Femur (tissue), 1 donor: Measurements from ENCODE around the gene PLA2G15.

Experiments used
- DNase-seq: peaks from one replicate; pipeline ENCODE4 v3.0.0-alpha.2; 2017

Gene PLA2G15

DNA sequence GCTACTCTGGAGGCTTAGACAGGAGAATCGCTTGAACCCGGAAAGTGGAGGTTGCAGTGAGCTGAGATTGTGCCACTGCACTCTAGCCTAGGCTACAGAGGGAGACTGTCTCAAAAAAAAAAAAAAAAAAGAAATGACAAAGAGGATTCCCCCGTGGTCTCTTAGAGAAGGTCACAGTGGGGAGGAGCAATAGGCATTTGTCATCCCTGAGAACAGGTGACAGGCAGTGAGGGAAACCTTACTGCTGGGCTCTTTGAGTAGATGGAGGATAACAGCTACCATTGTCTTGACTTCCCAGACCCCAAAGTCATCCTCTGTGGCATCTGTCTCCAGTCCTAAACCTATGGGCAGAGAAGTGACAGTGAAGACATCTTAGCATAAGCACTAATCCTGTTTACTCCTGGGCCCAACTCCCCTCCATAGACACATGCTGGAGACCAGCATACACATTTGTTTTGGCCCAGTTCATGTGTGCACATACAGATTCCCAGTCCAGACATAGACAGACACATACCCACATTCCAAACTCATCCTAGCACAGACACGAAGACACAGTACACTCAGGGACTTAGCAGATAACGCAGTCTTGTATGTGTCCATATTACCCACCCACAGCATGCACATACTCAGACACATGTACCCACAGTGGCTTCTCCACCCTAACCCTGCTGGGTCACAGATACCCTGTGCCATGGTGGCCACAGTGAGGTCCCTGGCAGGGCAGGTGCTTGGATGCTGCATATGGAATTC is 11.9 kb upstream of the PLA2G15 start:
- no peak for DNase-seq

DNA sequence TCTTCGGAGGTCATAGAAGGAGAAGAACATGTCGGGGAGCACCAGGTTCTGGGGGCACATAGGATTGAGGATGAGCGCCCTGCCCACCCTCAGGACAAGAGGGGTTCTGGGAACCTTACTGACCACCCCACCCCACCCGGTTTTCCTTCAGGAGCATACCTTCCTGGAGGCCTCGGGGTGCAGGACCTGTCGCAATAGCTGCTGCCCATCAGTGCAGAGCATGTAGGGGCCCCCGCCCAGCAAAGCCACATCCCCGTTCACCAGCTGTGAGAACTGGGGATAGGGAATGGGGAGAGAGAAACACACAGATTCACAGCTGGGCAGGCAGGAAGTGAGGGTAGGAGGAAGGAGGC is 11.4 kb upstream of the PLA2G15 start:
- DNase-seq: no peak

GRCh38 chr16:68234188-68235107 is 10.7 kb upstream of the PLA2G15 start:
- no peak for DNase-seq

- peak; percentile 57 for DNase-seq
Measured at GRCh38 chr16:68235108-68235886, 9.9 kb upstream of the PLA2G15 start.

GRCh38 chr16:68235887-68236136 is 9.4 kb upstream of the PLA2G15 start, which contains the start of gene ESRP2:
Gene ESRP2 (minus strand): TSS chr16:68236127. CDS start chr16:68236045, 82 bp downstream.
- DNase-seq: no peak

- DNase-seq: peak; percentile 54
Measured at GRCh38 chr16:68236137-68236825, 8.9 kb upstream of the PLA2G15 start.

DNA sequence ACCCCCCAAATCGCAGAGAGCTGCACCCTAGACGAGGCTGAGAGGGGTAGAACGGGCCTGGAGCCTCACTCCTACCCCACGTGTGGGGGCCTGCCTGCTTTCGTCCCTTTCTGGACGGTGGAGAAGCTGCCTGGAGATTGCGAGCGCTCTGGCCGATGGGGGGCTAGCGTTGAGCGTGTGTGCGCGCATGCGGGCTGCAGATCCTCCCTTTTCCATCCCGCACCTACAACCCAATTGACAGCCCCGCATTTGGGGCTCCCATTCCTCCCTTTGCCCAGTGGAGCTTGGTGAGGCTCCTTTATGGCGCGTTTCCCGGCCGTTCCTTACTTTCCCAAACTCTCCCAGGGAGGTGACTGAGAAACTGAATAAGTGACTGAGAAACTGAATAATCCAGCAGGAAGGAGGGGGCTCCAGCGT is 8.3 kb upstream of the PLA2G15 start:
- DNase-seq: no peak

GRCh38 chr16:68237243-68238028 is 7.7 kb upstream of the PLA2G15 start:
- peak; percentile 98 for DNase-seq

GRCh38 chr16:68238029-68238345 is 7.2 kb upstream of the PLA2G15 start:
- no peak for DNase-seq

DNA sequence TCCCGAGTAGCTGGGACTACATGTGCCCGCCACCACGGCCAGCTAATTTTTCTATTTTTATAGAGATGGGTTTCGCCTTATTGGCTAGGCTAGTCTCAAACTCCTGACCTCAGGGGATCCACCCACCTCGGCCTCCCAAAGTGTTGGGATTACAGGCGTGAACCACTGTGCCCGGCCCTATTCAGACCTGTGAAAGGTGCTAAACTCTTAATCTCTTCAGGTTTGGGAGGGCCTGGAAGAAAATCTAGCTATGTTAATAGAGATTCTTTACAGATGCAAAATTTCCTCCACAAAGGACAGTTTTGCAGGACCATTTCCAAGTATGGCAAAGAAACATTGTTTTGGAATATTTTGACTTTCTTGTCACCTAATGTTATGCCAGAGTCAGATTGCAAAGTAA is 3.1 kb upstream of the PLA2G15 start:
- DNase-seq: no peak

GRCh38 chr16:68242926-68243858 is 2.0 kb upstream of the PLA2G15 start:
- peak; percentile 16 for DNase-seq

GRCh38 chr16:68244481-68244902 is 681 bp upstream of the PLA2G15 start:
- DNase-seq: no peak

- DNase-seq: no peak
Measured at GRCh38 chr16:68246121-68246520, 948 bp downstream of the PLA2G15 start.

GRCh38 chr16:68246666-68247065 is 1.5 kb downstream of the PLA2G15 start:
- no peak for DNase-seq

GRCh38 chr16:68247400-68247799 is 2.2 kb downstream of the PLA2G15 start:
- DNase-seq: no peak

DNA sequence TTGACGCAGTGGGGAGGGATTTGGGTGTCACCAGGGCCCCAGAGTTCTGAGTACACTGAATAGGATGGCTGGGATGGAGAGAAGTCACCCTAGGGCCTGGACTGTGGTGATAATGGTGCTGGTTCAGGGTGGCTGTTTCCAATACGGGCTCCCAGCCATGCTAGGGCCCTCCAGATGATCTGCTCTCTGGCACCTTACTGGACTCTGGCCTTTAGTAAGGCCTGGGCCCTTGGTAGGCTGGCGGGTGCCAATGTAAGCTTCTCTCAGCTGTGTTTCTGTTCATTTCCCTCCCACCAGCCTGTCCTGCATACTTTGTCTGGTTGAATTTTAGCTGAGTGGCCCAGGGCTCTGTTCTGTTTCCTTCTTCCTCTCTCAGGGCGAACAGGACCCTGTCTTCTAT is 2.8 kb downstream of the PLA2G15 start:
- no peak for DNase-seq

- DNase-seq: no peak
Measured at GRCh38 chr16:68249371-68249770, 4.2 kb downstream of the PLA2G15 start.

DNA sequence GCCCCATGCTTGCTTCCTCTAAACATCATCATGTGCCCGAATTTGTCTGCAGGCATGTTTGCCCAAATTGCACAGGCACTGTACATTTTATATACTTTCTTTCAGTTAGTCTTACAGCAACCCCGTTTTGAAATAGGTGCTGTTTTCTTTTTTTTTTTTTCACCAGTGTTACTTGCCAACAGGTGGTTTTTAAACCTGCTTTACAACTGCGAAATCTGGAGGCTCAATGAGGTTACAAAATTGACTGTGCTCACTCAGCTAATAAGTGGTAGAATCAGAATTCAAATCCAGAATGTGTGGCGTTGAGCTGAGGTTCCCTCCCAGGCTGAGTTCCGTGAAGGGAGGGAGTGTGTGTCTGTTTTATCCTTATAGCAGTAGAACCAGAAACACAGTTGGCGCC is 5.8 kb downstream of the PLA2G15 start:
- no peak for DNase-seq

DNA sequence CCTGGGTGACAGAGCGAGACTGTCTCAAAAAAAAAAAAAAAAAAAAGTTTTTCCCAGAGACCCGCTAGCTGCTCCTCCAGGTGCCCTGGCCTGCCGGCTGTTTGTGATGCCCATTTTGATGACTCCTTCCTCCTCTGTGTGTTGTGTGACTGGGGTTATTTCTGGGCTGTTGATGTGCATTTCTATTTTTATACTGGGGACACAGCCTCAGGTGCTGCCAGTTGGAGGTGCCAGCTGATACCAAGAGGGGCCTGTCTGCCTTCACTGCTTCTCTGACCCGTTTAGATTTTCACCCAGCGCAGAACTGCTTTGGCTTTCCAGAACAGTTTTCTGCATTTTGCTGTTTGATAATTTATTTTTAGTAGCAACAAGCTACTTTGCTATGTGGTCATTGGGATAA is 6.7 kb downstream of the PLA2G15 start:
- no peak for DNase-seq

- DNase-seq: no peak
Measured at GRCh38 chr16:68252383-68252782, 7.2 kb downstream of the PLA2G15 start.

DNA sequence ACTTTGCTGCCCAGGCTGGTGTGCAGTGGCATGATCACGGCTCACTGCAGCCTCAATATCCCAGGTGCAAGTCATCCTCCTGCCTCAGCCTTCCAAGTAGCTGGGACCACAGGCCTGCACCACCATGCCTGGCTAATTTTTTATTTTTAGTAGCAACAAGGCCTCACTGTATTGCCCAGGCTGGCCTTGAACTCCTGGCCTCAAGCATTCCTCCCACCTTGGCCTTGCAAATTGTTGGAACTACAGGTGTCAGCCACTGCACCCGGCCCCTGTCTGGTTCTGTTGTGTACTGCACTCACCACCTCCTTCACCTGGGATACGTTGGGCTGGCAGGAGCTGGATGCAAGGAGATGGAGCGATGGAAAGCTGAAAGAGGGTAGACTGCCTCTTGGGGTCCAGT is 8.5 kb downstream of the PLA2G15 start:
- DNase-seq: no peak
